GM19324 (cell line): Measurements from ENCODE around the gene DMD.

ENCODE experiments used
- ATAC-seq: cut with Tn5 transposase; IDR thresholded peaks from one replicate; pipeline ENCODE4 v1.9.1; 2021; ENCODE audit warnings: mild to moderate bottlenecking, moderate library complexity; ENCODE audit not compliant: unreplicated experiment, low FRiP score

DMD gene

GRCh38 chrX:31811106-31811505 is 1400.2 kb downstream of the DMD start:
- no peak for ATAC-seq

GRCh38 chrX:31808357-31808756 is 1403.0 kb downstream of the DMD start:
- ATAC-seq = no peak

- ATAC-seq = no peak
Measured at GRCh38 chrX:31807165-31807564, 1404.2 kb downstream of the DMD start.

GRCh38 chrX:31805781-31806180 is 1405.6 kb downstream of the DMD start:
- no peak for ATAC-seq

- no peak for ATAC-seq
Measured at GRCh38 chrX:31800219-31800618, 1411.1 kb downstream of the DMD start.

GRCh38 chrX:31796624-31797023 is 1414.7 kb downstream of the DMD start:
- no peak for ATAC-seq

- no peak for ATAC-seq
Measured at GRCh38 chrX:31747411-31747810, 1463.9 kb downstream of the DMD start.

- ATAC-seq = no peak
Measured at GRCh38 chrX:31743004-31743403, 1468.3 kb downstream of the DMD start.

GRCh38 chrX:31717474-31717873 is 1493.9 kb downstream of the DMD start:
- ATAC-seq = no peak

GRCh38 chrX:31715675-31716074 is 1495.7 kb downstream of the DMD start:
- ATAC-seq = no peak

GRCh38 chrX:31714797-31715196 is 1496.6 kb downstream of the DMD start:
- no peak for ATAC-seq

GRCh38 chrX:31713120-31713519 is 1498.2 kb downstream of the DMD start:
- ATAC-seq = no peak

- ATAC-seq = no peak
Measured at GRCh38 chrX:31711166-31711565, 1500.2 kb downstream of the DMD start.

GRCh38 chrX:31708116-31708515 is 1503.2 kb downstream of the DMD start:
- no peak for ATAC-seq

GRCh38 chrX:31706466-31706865 is 1504.9 kb downstream of the DMD start:
- ATAC-seq = no peak

- no peak for ATAC-seq
Measured at GRCh38 chrX:31705816-31706215, 1505.5 kb downstream of the DMD start.

GRCh38 chrX:31704938-31705337 is 1506.4 kb downstream of the DMD start:
- ATAC-seq = no peak

- ATAC-seq = no peak
Measured at GRCh38 chrX:31702222-31702621, 1509.1 kb downstream of the DMD start.

GRCh38 chrX:31697294-31697916 is 1513.9 kb downstream of the DMD start:
- ATAC-seq = no peak

GRCh38 chrX:31679861-31680260 is 1531.5 kb downstream of the DMD start:
- ATAC-seq = no peak

- no peak for ATAC-seq
Measured at GRCh38 chrX:31670245-31670644, 1541.1 kb downstream of the DMD start.

- no peak for ATAC-seq
Measured at GRCh38 chrX:31665454-31665853, 1545.9 kb downstream of the DMD start.

- no peak for ATAC-seq
Measured at GRCh38 chrX:31663172-31663571, 1548.2 kb downstream of the DMD start.
